Measurements from ENCODE around the gene KMT2C. TPM values are rescaled to one million over a fixed set of nuclear protein-coding genes. Genes with fewer than 3 reads are reported as not detected.

KMT2C gene
- total RNA-seq, 1 donor: 122 TPM

DNA sequence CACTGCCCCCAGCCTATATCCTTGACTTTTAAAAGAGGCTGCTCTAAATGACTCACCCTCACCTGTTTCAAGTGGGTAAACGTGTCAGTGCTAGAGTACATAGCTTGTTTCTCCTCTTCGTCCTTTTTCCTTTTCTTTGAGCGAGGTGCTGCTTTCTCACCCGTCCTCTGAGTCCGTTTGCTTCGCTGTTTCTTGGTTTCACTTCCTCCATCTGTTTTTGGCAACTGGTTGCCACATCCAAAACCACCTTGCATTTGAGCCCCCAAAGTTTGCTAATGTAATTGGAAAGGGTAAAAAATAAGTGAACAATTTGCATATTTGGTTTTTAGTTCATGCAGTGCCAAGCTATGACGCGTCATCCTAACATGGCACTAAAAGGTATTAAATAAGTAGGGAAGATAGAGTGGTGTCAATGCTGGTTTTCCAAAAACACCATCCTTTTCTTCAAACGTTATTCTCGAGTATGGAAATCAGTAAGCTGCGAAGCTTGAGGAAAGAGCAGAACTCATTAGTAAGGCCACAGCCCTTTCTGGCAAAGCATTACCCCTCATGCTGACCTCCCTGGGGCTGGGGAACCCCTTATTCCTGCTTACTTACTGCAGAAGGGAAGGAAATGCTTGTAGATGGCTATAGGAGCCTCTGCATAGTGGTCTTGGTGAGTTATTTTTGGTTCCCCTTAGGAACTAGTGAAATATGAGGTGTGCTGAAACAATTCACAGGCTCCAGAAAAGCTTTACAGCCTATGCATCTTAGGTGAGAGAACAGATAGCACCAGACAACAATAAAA, 276.8 kb downstream of the KMT2C start:
- Histone ChIP-seq H3K4me3 (ENCODE audit: low read length) (no peak overlapping the region), H3K4me1 (ENCODE audit: insufficient read depth, low read length) (peaks cover 23% of the 10 kb centered on the region), H3K27me3 (ENCODE audit: insufficient read depth, low read length) (no peaks in the 10 kb centered on the region), H3K9me3 (ENCODE audit: low read depth, low read length) (no peaks in the 10 kb centered on the region)

DNA sequence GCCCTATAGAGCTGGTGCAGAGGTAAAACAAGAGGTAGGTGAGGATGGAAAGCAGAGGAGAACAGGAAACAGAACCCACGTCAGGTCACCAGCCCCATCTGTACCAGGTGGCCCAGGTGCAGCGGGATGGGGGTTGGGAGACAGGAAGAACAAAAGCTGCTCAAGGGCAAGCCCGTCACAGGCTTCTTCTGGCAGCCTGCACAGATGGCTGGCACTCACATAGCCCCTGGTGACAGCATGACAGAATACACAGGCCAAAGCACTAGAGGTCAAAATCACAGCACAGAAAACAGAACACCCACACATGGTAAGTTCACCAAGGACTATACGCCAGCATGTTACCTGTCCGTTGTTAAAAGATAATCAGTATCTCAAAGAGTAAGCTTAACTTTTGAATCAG, 283.5 kb downstream of the KMT2C start:
- Histone ChIP-seq H3K27me3 (ENCODE audit: insufficient read depth, low read length) (no peaks in the 10 kb centered on the region), H3K4me1 (ENCODE audit: insufficient read depth, low read length) (no peaks in the 10 kb centered on the region), H3K9me3 (ENCODE audit: low read depth, low read length) (no peaks in the 10 kb centered on the region), H3K4me3 (ENCODE audit: low read length) (no peak overlapping the region)

DNA sequence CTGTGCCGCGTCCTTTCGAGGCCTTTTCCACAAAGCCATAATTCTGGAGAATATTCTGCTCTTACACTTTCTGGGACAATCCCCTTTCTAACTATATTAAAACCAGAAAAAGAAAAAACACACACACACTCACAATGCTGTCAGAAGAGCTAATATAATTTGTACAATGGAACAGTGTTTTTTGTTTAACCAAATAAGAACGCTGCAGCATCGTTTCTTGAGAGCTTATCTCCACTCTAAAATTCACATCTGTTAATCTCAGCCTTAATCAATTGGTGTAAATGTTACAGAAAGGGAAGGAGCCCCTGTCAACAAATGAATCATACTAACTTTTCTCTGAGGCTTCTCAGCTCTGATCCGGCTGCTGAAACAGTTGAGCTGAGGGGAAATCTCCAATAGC, 286.4 kb downstream of the KMT2C start:
- Histone ChIP-seq H3K4me1 (ENCODE audit: insufficient read depth, low read length) (peaks cover 3% of the 10 kb centered on the region), H3K9me3 (ENCODE audit: low read depth, low read length) (no peaks in the 10 kb centered on the region), H3K27me3 (ENCODE audit: insufficient read depth, low read length) (no peaks in the 10 kb centered on the region), H3K4me3 (ENCODE audit: low read length) (no peak overlapping the region)

DNA sequence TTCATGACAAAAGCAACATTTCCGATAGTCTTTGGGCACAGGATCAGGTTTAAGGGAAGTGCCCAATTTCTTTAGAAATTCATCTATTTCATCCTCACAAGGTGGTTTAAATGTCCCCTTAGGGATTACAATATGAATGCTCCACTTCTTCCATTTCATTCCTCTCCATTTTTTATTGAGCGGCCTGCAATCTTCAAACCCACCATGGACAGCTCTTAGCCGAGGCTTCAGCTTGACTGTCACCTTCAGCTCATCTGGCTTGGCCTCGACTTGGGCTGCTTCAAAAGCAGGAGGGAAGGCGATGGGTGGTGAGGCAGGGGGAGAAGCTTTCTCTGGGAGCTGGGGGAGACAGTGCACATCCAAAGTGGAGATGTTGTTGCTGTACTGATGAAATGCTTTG, 287.1 kb downstream of the KMT2C start:
- Histone ChIP-seq H3K27me3 (ENCODE audit: insufficient read depth, low read length) (no peaks in the 10 kb centered on the region), H3K4me3 (ENCODE audit: low read length) (no peak overlapping the region), H3K9me3 (ENCODE audit: low read depth, low read length) (no peaks in the 10 kb centered on the region), H3K4me1 (ENCODE audit: insufficient read depth, low read length) (peaks cover 9% of the 10 kb centered on the region)

DNA sequence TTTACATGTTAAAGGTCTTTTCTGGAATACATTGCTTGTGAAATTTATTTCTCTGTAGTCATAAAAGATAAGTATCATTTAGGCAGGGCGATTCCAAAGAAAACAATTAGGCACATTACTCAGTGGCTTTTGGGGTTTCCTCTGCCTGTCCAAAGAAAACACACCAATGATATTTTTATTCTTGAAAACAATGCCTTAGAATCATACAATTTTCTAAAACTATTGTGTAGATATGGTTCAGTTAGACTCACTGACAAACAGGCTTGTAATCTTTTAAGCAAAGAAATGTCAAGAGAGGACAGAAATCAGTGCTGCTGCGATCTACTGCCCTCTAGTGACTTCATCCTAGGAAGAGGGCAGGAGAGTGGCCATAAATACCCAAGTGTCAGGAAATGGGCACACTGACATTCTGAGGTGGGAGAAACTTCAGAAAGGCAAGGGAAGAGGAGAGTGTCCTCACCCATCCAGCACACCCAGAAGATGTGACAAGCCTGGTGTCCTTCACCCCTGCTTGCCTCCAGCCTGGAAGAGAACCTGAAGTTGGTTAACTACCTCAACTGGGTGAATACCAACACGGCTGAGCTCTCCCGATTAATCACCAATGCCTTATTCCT, 289.8 kb downstream of the KMT2C start:
- H3K4me3 ChIP-seq (ENCODE audit: low read length): no peak overlapping the region
- peaks cover 15% of the 10 kb centered on the region for H3K4me1 ChIP-seq (ENCODE audit: insufficient read depth, low read length)
- H3K27me3 ChIP-seq (ENCODE audit: insufficient read depth, low read length): no peaks in the 10 kb centered on the region
- H3K9me3 ChIP-seq (ENCODE audit: low read depth, low read length): no peaks in the 10 kb centered on the region

DNA sequence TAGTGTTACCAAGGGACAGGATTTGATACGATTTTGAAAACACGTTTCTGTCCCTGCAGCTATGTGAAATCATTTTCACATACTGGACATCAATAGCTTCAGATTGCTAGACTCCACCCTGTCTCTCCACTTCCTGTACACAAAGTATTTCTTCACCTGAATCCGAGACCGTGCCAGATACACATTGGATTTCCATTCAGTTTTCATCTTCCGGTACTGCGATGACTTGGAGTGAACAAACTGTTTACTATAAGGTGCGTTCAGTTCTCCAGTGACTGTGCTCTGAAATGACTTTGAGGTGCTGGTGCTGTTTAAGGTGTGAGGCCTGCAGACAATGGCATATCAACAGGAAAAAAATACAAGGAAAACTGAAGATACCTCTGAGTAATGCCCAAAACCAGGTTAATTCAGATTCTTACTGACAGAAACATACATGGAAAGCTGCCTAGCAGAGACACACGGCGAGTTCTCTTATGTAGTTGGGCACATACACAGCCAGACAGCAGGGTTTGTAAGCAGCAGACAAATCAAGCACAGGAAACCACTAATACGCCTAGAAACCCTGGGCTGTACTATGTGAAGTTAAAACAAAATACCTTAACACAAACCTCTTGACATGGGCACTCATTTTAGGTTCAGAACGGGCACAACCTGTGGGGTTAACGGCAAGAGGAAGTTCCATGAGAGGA, 291.1 kb downstream of the KMT2C start:
- no peaks in the 10 kb centered on the region for H3K9me3 ChIP-seq (ENCODE audit: low read depth, low read length)
- no peak overlapping the region for H3K4me3 ChIP-seq (ENCODE audit: low read length)
- no peaks in the 10 kb centered on the region for H3K27me3 ChIP-seq (ENCODE audit: insufficient read depth, low read length)
- peaks cover 15% of the 10 kb centered on the region for H3K4me1 ChIP-seq (ENCODE audit: insufficient read depth, low read length)

DNA sequence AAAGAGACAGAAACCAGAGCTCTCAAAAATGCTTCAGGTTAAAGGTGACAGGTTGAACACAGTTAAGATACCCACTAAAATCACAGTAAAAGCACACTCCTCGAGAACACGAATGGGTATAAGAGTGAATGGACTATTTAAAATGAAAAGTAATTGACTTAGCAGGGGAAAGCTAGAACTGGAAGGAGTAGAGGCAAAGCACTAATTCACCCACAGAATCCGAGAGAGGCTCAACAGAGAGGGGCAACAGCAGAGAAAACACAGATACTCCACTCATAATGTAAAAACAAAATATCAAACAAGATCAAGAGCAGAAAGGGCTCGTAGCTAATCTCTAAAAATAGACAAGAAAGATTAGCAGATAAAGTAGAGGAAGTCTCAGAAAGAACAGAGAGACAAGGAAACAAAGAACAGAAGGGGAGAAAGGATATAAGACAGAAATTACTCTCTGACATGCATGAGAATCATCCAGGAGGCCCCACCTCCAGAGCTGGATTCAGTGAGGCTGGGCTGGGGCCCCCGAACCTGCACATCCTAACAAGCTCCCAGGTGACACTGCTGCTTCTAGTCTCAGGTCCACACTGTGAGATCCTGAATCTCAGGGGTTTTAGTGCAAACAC, 292.7 kb downstream of the KMT2C start:
- H3K27me3 ChIP-seq (ENCODE audit: insufficient read depth, low read length): no peaks in the 10 kb centered on the region
- H3K4me3 ChIP-seq (ENCODE audit: low read length): no peak overlapping the region
- H3K4me1 ChIP-seq (ENCODE audit: insufficient read depth, low read length): peaks cover 15% of the 10 kb centered on the region
- H3K9me3 ChIP-seq (ENCODE audit: low read depth, low read length): no peaks in the 10 kb centered on the region

DNA sequence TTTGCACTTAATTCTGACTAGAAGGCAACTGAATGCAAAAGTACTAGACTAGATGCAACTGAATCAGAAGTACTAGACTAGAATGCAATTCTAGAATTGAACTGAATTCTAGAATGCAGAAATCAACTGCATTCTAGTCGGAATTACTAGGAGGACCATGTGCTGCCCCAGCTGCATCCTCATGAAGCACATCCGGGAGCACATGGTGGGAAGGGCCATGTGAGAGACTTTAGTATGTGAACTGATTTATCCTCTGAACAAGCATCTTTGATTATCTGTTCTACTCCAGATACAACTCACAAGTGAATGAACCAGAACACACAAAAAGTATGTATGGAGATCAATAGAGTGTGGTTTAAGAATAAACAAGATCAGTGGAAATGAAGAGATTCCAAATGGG, 295.2 kb downstream of the KMT2C start:
- H3K27me3 ChIP-seq (ENCODE audit: insufficient read depth, low read length): no peaks in the 10 kb centered on the region
- no peak overlapping the region for H3K4me3 ChIP-seq (ENCODE audit: low read length)
- no peaks in the 10 kb centered on the region for H3K9me3 ChIP-seq (ENCODE audit: low read depth, low read length)
- peaks cover 15% of the 10 kb centered on the region for H3K4me1 ChIP-seq (ENCODE audit: insufficient read depth, low read length)

DNA sequence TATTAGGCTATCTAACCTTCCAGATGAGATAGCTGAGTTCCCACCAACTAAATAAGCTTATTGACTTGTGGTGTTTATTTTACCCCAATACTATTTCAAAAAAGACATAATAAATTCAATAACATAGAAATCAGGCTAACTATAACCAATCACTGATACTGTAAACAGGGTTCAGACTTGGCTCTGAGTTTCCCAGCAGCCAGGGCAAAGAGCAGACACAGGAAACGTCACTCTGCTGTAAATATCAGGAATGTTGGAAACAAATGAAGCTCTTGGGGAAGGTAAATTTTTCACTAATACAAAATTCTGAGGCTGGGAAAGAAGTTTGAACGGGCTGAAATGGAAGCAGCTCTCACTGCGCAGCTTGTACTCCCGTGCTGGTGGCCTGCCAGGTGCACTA, 295.7 kb downstream of the KMT2C start:
- H3K9me3 ChIP-seq (ENCODE audit: low read depth, low read length): no peaks in the 10 kb centered on the region
- H3K27me3 ChIP-seq (ENCODE audit: insufficient read depth, low read length): no peaks in the 10 kb centered on the region
- H3K4me3 ChIP-seq (ENCODE audit: low read length): no peak overlapping the region
- H3K4me1 ChIP-seq (ENCODE audit: insufficient read depth, low read length): peaks cover 15% of the 10 kb centered on the region

DNA sequence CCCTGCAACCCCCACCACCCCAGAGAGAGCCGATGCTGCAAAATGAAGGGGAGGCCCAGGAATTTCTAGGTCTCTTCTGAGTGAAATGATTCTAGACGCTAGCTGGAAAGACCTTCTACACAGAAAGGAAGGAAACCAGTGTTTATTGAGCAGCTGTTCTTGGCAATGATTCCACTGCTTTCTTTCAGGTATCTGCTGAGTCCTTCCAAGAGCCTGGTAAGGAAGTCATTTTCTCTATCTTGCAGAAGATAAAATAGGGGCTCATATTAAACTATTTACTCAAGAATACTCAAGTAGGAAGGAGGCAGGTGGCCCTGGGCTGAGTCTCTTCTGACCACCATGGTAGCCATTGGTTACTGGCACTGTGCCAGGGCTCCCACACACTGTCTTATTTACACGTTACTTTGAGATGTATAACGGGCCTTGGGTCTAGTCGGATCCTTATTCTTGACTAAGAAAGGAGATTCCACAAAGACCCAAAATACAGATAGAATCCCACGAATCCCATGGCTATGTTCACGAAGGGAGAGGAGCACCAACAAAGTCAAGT, 298.3 kb downstream of the KMT2C start:
- Histone ChIP-seq H3K4me3 (ENCODE audit: low read length) (no peak overlapping the region), H3K4me1 (ENCODE audit: insufficient read depth, low read length) (no peaks in the 10 kb centered on the region), H3K9me3 (ENCODE audit: low read depth, low read length) (no peaks in the 10 kb centered on the region), H3K27me3 (ENCODE audit: insufficient read depth, low read length) (no peaks in the 10 kb centered on the region)

DNA sequence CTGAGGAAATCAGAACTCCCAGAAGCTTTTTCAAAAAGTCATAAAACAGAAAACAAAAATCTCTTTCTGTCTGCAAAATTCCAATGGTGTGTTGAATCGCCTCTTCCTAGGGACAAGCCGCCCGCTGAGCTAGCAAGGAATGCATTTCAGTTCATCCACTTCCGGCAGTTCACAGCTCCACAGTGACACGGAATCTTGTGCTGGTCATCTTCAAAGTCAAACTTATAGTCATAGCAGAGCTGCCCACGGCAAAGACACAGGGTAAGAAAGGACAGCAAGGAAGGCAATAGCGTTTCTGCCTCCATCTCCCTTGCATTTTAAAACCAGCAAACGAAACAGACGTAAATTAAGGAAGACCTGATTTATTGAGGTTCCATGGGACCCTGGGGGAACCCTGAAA, 299.1 kb downstream of the KMT2C start:
- H3K27me3 ChIP-seq (ENCODE audit: insufficient read depth, low read length): no peaks in the 10 kb centered on the region
- H3K4me3 ChIP-seq (ENCODE audit: low read length): no peak overlapping the region
- H3K9me3 ChIP-seq (ENCODE audit: low read depth, low read length): no peaks in the 10 kb centered on the region
- H3K4me1 ChIP-seq (ENCODE audit: insufficient read depth, low read length): no peaks in the 10 kb centered on the region

DNA sequence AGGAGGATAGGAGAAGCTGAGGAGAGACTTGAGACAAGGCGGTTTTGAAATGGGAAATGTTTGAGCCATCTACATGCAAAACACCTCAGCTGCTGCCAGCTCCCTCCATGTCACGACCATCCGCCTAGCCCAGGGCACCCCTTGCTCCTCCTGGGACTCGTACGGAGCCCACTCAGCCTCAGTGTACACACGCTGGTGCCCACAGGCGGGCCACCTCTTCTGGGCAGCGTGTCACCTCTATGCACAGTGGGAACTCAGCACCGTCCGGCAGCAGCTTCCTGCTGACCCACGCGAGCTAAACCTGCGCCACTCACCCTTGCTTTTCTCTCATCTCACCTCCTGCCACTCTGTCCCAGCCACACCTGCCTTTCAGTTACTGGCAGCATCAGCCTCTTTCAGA, 302.0 kb downstream of the KMT2C start:
- H3K4me3 ChIP-seq (ENCODE audit: low read length): no peak overlapping the region
- no peaks in the 10 kb centered on the region for H3K9me3 ChIP-seq (ENCODE audit: low read depth, low read length)
- H3K4me1 ChIP-seq (ENCODE audit: insufficient read depth, low read length): no peaks in the 10 kb centered on the region
- no peaks in the 10 kb centered on the region for H3K27me3 ChIP-seq (ENCODE audit: insufficient read depth, low read length)

DNA sequence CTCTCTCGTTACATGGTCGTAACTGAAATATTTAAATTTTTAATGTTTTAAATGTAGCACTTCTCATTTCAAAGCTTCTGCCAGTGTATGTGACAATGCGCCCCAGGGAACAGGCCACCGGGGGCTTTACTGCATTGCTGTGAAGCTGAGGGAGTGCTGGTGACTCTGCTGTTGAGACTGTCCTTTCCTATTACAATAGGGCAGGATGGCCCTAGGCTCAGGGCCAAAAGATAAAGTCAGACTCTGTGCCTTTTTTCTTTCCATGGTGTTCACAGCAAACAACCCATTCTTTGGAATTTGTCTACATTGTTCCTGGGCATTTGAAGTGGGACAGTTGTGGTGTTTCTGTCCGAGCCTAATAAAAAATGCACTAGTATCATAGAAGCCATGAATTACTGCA, 303.0 kb downstream of the KMT2C start:
- Histone ChIP-seq H3K9me3 (ENCODE audit: low read depth, low read length) (no peaks in the 10 kb centered on the region), H3K4me1 (ENCODE audit: insufficient read depth, low read length) (no peaks in the 10 kb centered on the region), H3K4me3 (ENCODE audit: low read length) (no peak overlapping the region), H3K27me3 (ENCODE audit: insufficient read depth, low read length) (no peaks in the 10 kb centered on the region)

DNA sequence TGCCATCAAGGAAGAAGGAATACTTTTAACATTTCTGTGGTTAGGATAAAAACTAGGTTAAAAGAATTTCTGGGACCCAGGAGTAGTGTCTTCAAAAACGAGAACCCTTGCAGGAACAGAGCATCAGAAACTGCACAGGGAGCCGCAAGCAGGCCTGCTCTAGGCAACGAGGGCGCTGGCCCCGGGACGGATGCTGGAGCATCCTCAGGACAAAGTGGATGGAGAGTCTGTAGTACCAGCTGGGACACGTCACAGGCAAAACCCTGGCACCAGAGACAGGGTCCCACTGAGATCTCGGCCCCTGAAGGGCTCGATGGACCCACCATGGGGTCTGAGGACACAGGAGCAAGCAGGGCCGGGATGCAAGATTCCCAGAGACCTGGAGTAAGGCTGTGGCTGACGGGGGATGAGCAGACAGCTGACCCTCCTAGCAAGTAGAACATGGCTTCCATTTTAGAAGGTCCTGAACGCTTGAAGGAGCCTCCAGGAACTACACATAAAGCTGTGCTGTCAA, 303.8 kb downstream of the KMT2C start:
- no peaks in the 10 kb centered on the region for H3K27me3 ChIP-seq (ENCODE audit: insufficient read depth, low read length)
- no peaks in the 10 kb centered on the region for H3K4me1 ChIP-seq (ENCODE audit: insufficient read depth, low read length)
- no peaks in the 10 kb centered on the region for H3K9me3 ChIP-seq (ENCODE audit: low read depth, low read length)
- H3K4me3 ChIP-seq (ENCODE audit: low read length): no peak overlapping the region

All from mononuclear cell (primary cell).